Upper lobe of left lung (tissue), 6 donors: ENCODE data around the gene CEP170B. TPM values are rescaled to one million over a fixed set of nuclear protein-coding genes. Genes with fewer than 3 reads are reported as not detected.

Experiments used
- ATAC-seq, 2 donors: fragments of 200-7000 bp; cut with Tn5 transposase; one replicate each; pipeline ENCODE4 v1.9.1; 2022; ENCODE audit warnings: mild to moderate bottlenecking in 2 of 2, moderate library complexity in 2 of 2; ENCODE audit not compliant: low FRiP score in 2 of 2
- DNase-seq, 2 donors: peaks; one replicate each; pipeline ENCODE4 v3.0.0-alpha.2; 2019 to 2020
- H3K27ac ChIP-seq, 4 donors: fragments of 200-600 bp; sonication (generic); one replicate each; pipeline ENCODE4 v1.5.1; 2016 to 2019
- H3K27me3 ChIP-seq, 4 donors: fragments of 200-600 bp; sonication (generic); one replicate each; pipeline ENCODE4 v1.5.1; 2017 to 2019
- H3K36me3 ChIP-seq, 4 donors: fragments of 200-600 bp; sonication (generic); one replicate each; pipeline ENCODE4 v1.5.1; 2016 to 2019
- H3K4me1 ChIP-seq, 4 donors: fragments of 200-600 bp; sonication (generic); one replicate each; pipeline ENCODE4 v1.5.1; 2018 to 2019
- H3K4me3 ChIP-seq, 4 donors: fragments of 200-600 bp; sonication (generic); one replicate each; pipeline ENCODE4 v1.5.1; 2017 to 2019; ENCODE audit warnings: mild to moderate bottlenecking in 2 of 4, moderate library complexity in 1 of 4
- H3K9me3 ChIP-seq, 4 donors: fragments of 200-600 bp; sonication (generic); one replicate each; pipeline ENCODE4 v1.5.1; 2018 to 2019
- CTCF ChIP-seq, 6 experiments: fragments of 450-650 bp in 4 of 6; fragments of 200-600 bp in 2 of 6; sonication (generic) in 2 of 6; IDR thresholded peaks; one replicate each; pipeline ENCODE4 v1.5.1; 2016 to 2019; ENCODE audit warnings: antibody characterized with exemption in 6 of 6
- EP300 ChIP-seq, 4 donors: sonication (generic); formaldehyde crosslinking; IDR thresholded peaks; one replicate each; pipeline ENCODE4 v1.5.1; 2017; ENCODE audit warnings: antibody characterized with exemption in 4 of 4, control low read depth in 2 of 4
- POLR2A ChIP-seq, 4 donors: fragments of 450-650 bp; IDR thresholded peaks; one replicate each; pipeline ENCODE4 v1.5.1; 2016 to 2017; ENCODE audit warnings: antibody characterized with exemption in 4 of 4, mild to moderate bottlenecking in 2 of 4
- POLR2AphosphoS5 ChIP-seq, 2 donors: sonication (generic); formaldehyde crosslinking; IDR thresholded peaks; one replicate each; pipeline ENCODE4 v1.5.1; 2017; ENCODE audit warnings: antibody characterized with exemption in 2 of 2
- WGBS, 2 donors: methylation state at CpG; one replicate each; pipeline ENCODE4 v1.1.5; 2017 to 2018; 5-methylcytosine and 5-hydroxymethylcytosine counted together
- total RNA-seq, 6 donors: library from RNA; depleted of rRNA in 4 of 6; stranded (reverse); fragments of >200 nt in 4 of 6; gene quantifications; one replicate each; pipeline versions ENCODE4 v1.1.0 to v1.2.1, GENCODE V29; 2016 to 2021
- donor health status: DM: no; HTN: no; CAD: no; lungs with moderate emphysema.
- donor health status: DM: no; HTN: yes; CAD: no; lungs with severe emphysema.

Gene CEP170B
- total RNA-seq, 6 donors from 2014 or later = 24.2 to 57.8 (median 35.6) TPM

GRCh38 chr14:104863923-104864266 is 1.2 kb upstream of the CEP170B start:
- no peak for DNase-seq
- H3K4me1 ChIP-seq = peaks cover 16 to 38% (median 26%) of the 10 kb centered on the region in 4 donors
- H3K4me3 ChIP-seq = peak overlapping the region in 3 of 4 donors; percentile 78 to 80 (median 79)
- no peaks in the 10 kb centered on the region for H3K36me3 ChIP-seq
- no peaks in the 10 kb centered on the region for H3K9me3 ChIP-seq
- H3K27me3 ChIP-seq = peaks cover 0 to 12% (median 6%) of the 10 kb centered on the region in 4 donors
- H3K27ac ChIP-seq = peak overlapping the region; percentile 20 to 87 (median 76)
- ATAC-seq = no peak
- WGBS, 2 donors = 15 to 22% methylated on average over 6 to 13 of the region's 13 CpGs
- TF ChIP-seq POLR2A (IDR thresholded peaks at IDR 0.05) (no peak), POLR2AphosphoS5 (IDR thresholded peaks at IDR 0.05) (no peak), CTCF (IDR thresholded peaks at IDR 0.05) (no peak), EP300 (IDR thresholded peaks at IDR 0.05) (no peak)

GRCh38 chr14:104864267-104865080 is 594 bp upstream of the CEP170B start:
- WGBS, 2 donors = 1% methylated on average over 37 of the region's 70 CpGs; no CpG with 5 or more reads in 1 of the 2 donors
- no peaks in the 10 kb centered on the region for H3K9me3 ChIP-seq
- DNase-seq (peak; percentile 69 to 91), ATAC-seq (peak; percentile 5 to 74)
- H3K36me3 ChIP-seq = no peaks in the 10 kb centered on the region
- H3K4me3 ChIP-seq = peak overlapping the region; percentile 36 to 80 (median 78)
- peak overlapping the region; percentile 73 to 87 (median 81) for H3K27ac ChIP-seq
- peaks cover 16 to 38% (median 26%) of the 10 kb centered on the region in 4 donors for H3K4me1 ChIP-seq
- peaks cover 0 to 12% (median 6%) of the 10 kb centered on the region in 4 donors for H3K27me3 ChIP-seq
- TF ChIP-seq POLR2A (IDR thresholded peaks at IDR 0.05) = peak in 1 of 4 donors; percentile 24
- no peak for TF ChIP-seq POLR2AphosphoS5 (IDR thresholded peaks at IDR 0.05)
- TF ChIP-seq EP300 (IDR thresholded peaks at IDR 0.05) = no peak

GRCh38 chr14:104865631-104866441 is 768 bp downstream of the CEP170B start:
- Histone ChIP-seq H3K27ac (peak overlapping the region; percentile 55 to 85 (median 76)), H3K36me3 (peaks cover 0 to 3% (median 0%) of the 10 kb centered on the region in 4 donors), H3K4me1 (peaks cover 16 to 38% (median 26%) of the 10 kb centered on the region in 4 donors), H3K27me3 (peaks cover 0 to 12% (median 6%) of the 10 kb centered on the region in 4 donors), H3K4me3 (peak overlapping the region; percentile 17 to 80 (median 78)), H3K9me3 (no peaks in the 10 kb centered on the region)
- ATAC-seq = peak; percentile 66 to 92
- peak; percentile 65 to 93 for DNase-seq
- TF ChIP-seq POLR2AphosphoS5 (IDR thresholded peaks at IDR 0.05) = no peak
- no peak for TF ChIP-seq EP300 (IDR thresholded peaks at IDR 0.05)
- peak in 1 of 4 donors; percentile 42 for TF ChIP-seq POLR2A (IDR thresholded peaks at IDR 0.05)
- peak in 1 of 6 experiments; percentile 19 for TF ChIP-seq CTCF (IDR thresholded peaks at IDR 0.05)
- WGBS, 2 donors = 0 to 12% methylated on average over 36 to 37 of the region's 68 CpGs

- peak overlapping the region; percentile 55 to 85 (median 76) for H3K27ac ChIP-seq
- peaks cover 0 to 3% (median 0%) of the 10 kb centered on the region in 4 donors for H3K36me3 ChIP-seq
- peak overlapping the region; percentile 17 to 80 (median 78) for H3K4me3 ChIP-seq
- WGBS, 2 donors = 79 to 84% methylated on average over 9 of the region's 12 CpGs
- peak in 1 of 2 donors; percentile 34 for DNase-seq
- TF ChIP-seq CTCF (IDR thresholded peaks at IDR 0.05) = no peak
- no peak for TF ChIP-seq POLR2A (IDR thresholded peaks at IDR 0.05)
- TF ChIP-seq EP300 (IDR thresholded peaks at IDR 0.05) = no peak
- TF ChIP-seq POLR2AphosphoS5 (IDR thresholded peaks at IDR 0.05) = no peak
- ATAC-seq = no peak
- peaks cover 16 to 38% (median 26%) of the 10 kb centered on the region in 4 donors for H3K4me1 ChIP-seq
- peaks cover 0 to 12% (median 6%) of the 10 kb centered on the region in 4 donors for H3K27me3 ChIP-seq
- no peaks in the 10 kb centered on the region for H3K9me3 ChIP-seq
Observed at GRCh38 chr14:104866451-104867370, 1.6 kb downstream of the CEP170B start.
